Cardiac muscle cell (in vitro differentiated cells and primary cell): Measurements from ENCODE around the gene PRUNE2. TPM values are rescaled to one million over a fixed set of nuclear protein-coding genes. Genes with fewer than 3 reads are reported as not detected.

ENCODE experiments used
- DNase-seq, 2 donors: peaks; one replicate each; pipeline versions ENCODE4 v3.0.0 to v3.0.0-alpha.2; 2010 to 2017; ENCODE audit warnings: low read depth in 1 of 2, low spot score in 1 of 2
- H3K27ac ChIP-seq: fragments of 200-600 bp; sonication (generic); 2 replicates; pipeline ENCODE4 v1.5.1; 2016
- H3K27me3 ChIP-seq: fragments of 200-600 bp; sonication (generic); 2 replicates; pipeline ENCODE4 v1.6.0; 2016; ENCODE audit warnings: control low read depth
- H3K36me3 ChIP-seq: fragments of 200-600 bp; sonication (generic); 2 replicates; pipeline ENCODE4 v1.5.1; 2016; ENCODE audit warnings: control low read depth
- H3K4me1 ChIP-seq: fragments of 200-600 bp; sonication (generic); 2 replicates; pipeline ENCODE4 v1.8.1; 2017; ENCODE audit warnings: low read depth, mild to moderate bottlenecking, mixed run types
- H3K4me3 ChIP-seq: fragments of 200-600 bp; sonication (generic); 2 replicates; pipeline ENCODE4 v1.5.1; 2016; ENCODE audit warnings: mild to moderate bottlenecking
- H3K9me3 ChIP-seq: fragments of 200-600 bp; sonication (generic); 2 replicates; pipeline ENCODE4 v1.5.1; 2017; ENCODE audit warnings: low read depth, mild to moderate bottlenecking, control low read depth
- CTCF ChIP-seq: IDR thresholded peaks from 2 replicates; pipeline ENCODE4 v1.5.1; 2012; ENCODE audit warnings: low read depth, mild to moderate bottlenecking, low read length
- polyA plus RNA-seq: library from polyadenylated mRNA; unstranded; fragments of >200 nt; fragmentation: Nextera tagmentation; extraction: Ambion mirVana; gene quantifications from 2 replicates; pipeline ENCODE4 v1.2.1, GENCODE V29; 2016
- total RNA-seq: library from RNA; depleted of rRNA; stranded (reverse); fragments of >200 nt; gene quantifications from 2 replicates; pipeline ENCODE4 v1.2.3, GENCODE V29; 2016

PRUNE2 gene
- total and polyA plus RNA-seq, 2 experiments from 2014 or later = 5.5 to 14.4 TPM

GRCh38 chr9:76732341-76732958, 173.5 kb downstream of the PRUNE2 start:
- no peaks in the 10 kb centered on the region for H3K27me3 ChIP-seq
- H3K27ac ChIP-seq = no peak overlapping the region
- no peaks in the 10 kb centered on the region for H3K36me3 ChIP-seq
- H3K9me3 ChIP-seq = no peaks in the 10 kb centered on the region
- DNase-seq = peak; percentile 13 to 31
- no peak for TF ChIP-seq CTCF
- H3K4me1 ChIP-seq = no peaks in the 10 kb centered on the region
- no peak overlapping the region for H3K4me3 ChIP-seq

GRCh38 chr9:76730801-76731200, 175.1 kb downstream of the PRUNE2 start:
- no peaks in the 10 kb centered on the region for H3K36me3 ChIP-seq
- no peak overlapping the region for H3K27ac ChIP-seq
- TF ChIP-seq CTCF = no peak
- H3K4me1 ChIP-seq = no peaks in the 10 kb centered on the region
- no peaks in the 10 kb centered on the region for H3K9me3 ChIP-seq
- DNase-seq = peak in 1 of 2 donors; percentile 37
- no peak overlapping the region for H3K4me3 ChIP-seq
- no peaks in the 10 kb centered on the region for H3K27me3 ChIP-seq

GRCh38 chr9:76729980-76730737, 175.8 kb downstream of the PRUNE2 start:
- no peak for TF ChIP-seq CTCF
- Histone ChIP-seq H3K4me1 (no peaks in the 10 kb centered on the region), H3K27ac (no peak overlapping the region), H3K27me3 (no peaks in the 10 kb centered on the region), H3K36me3 (no peaks in the 10 kb centered on the region), H3K9me3 (no peaks in the 10 kb centered on the region), H3K4me3 (no peak overlapping the region)
- DNase-seq = no peak

GRCh38 chr9:76729116-76729515, 176.8 kb downstream of the PRUNE2 start:
- no peak for TF ChIP-seq CTCF
- Histone ChIP-seq H3K27me3 (no peaks in the 10 kb centered on the region), H3K9me3 (no peaks in the 10 kb centered on the region), H3K36me3 (no peaks in the 10 kb centered on the region), H3K4me1 (no peaks in the 10 kb centered on the region), H3K4me3 (no peak overlapping the region), H3K27ac (no peak overlapping the region)
- no peak for DNase-seq

- Histone ChIP-seq H3K27me3 (no peaks in the 10 kb centered on the region), H3K4me3 (no peak overlapping the region), H3K4me1 (no peaks in the 10 kb centered on the region), H3K27ac (no peak overlapping the region), H3K9me3 (no peaks in the 10 kb centered on the region), H3K36me3 (no peaks in the 10 kb centered on the region)
- DNase-seq = no peak
- no peak for TF ChIP-seq CTCF
Measured at GRCh38 chr9:76725885-76726284, 180.0 kb downstream of the PRUNE2 start.
